ENCODE data around the gene RPS27A. TPM values are rescaled to one million over a fixed set of nuclear protein-coding genes. Genes with fewer than 3 reads are reported as not detected.
"Not testable (repeated sequence)": the region's sequence is repeated elsewhere in the genome, so short reads cannot be mapped to it uniquely, and the experiment has no call there.

Gene RPS27A
- total and polyA plus RNA-seq, 2 donors (not counting 3 experiments of a cell fraction or from before 2014, with no cell fraction given): 926 to 1,136 TPM

- peaks cover 16% of the 10 kb centered on the region for H3K79me2 ChIP-seq (ENCODE audit: control insufficient read depth, insufficient read depth, low read length)
- peak overlapping the region; percentile 2 for H3K4me2 ChIP-seq (ENCODE audit: insufficient read depth, low read length)
- DNase-seq (ENCODE audit: low read depth, low spot score) (peak; percentile 54), FAIRE-seq (peak; percentile 50)
- H3K9me3 ChIP-seq (replicated peaks; ENCODE audit: control insufficient read depth, insufficient read depth, low read length); intact Hi-C loops (cut with micrococcal nuclease); H4K20me1 ChIP-seq (replicated peaks; ENCODE audit: control insufficient read depth, extremely low read depth, insufficient read depth, low read length); H3K4me3 ChIP-seq (replicated peaks in 1 of 3; ENCODE audit: insufficient read depth in 1 of 3, low read depth in 1 of 3, low read length in 3 of 3); POLR2A ChIA-PET; H3K9me1 ChIP-seq (replicated peaks; ENCODE audit: control insufficient read depth, extremely low read depth, insufficient read depth, low read length); BruUV-seq (replicated peaks); H3K27me3 ChIP-seq (ENCODE audit: control insufficient read depth in 2 of 2, insufficient read depth in 2 of 2, low read length in 2 of 2); H3K27ac ChIP-seq (ENCODE audit: insufficient read depth, low read depth, low read length); H3K36me3 ChIP-seq (ENCODE audit: control insufficient read depth in 2 of 2, extremely low read depth in 1 of 2, insufficient read depth in 2 of 2, low read length in 2 of 2); H3K9ac ChIP-seq (replicated peaks; ENCODE audit: extremely low read depth, insufficient read depth, low read length); dilution Hi-C loops (cut with MboI; ENCODE audit: extremely low pct_ligation_motif_present, low sequenced_read_pairs): not testable (repeated sequence)
- peak overlapping the region; percentile 0 for H2AFZ ChIP-seq (ENCODE audit: low read depth, low read length)
- H3K4me1 ChIP-seq (ENCODE audit: control insufficient read depth, extremely low read depth, insufficient read depth, low read length): peaks cover 19% of the 10 kb centered on the region
- CTCF ChIA-PET: interaction anchor here (1.5 kb wide), 1 partner anchor 19 kb away, joined by 4 read pairs; no protein-coding TSS in a partner anchor
Measured at GRCh38 chr2:55227437-55228225, 4.9 kb upstream of the RPS27A start.

GRCh38 chr2:55228226-55228563 lies 4.3 kb upstream of the RPS27A start:
- ChIA-PET POLR2A (no interaction called here), CTCF (no interaction called here)
- peak overlapping the region; percentile 2 for H3K4me2 ChIP-seq (ENCODE audit: insufficient read depth, low read length)

More at GRCh38 chr2:55228226-55228563, 4.3 kb upstream of the RPS27A start:
- no peaks in the 10 kb centered on the region for H3K9me1 ChIP-seq (replicated peaks; ENCODE audit: control insufficient read depth, extremely low read depth, insufficient read depth, low read length)
- H3K4me3 ChIP-seq (replicated peaks in 1 of 3; ENCODE audit: insufficient read depth in 1 of 3, low read depth in 1 of 3, low read length in 3 of 3): no peak overlapping the region
- H3K9ac ChIP-seq (replicated peaks; ENCODE audit: extremely low read depth, insufficient read depth, low read length): no peak overlapping the region
- no peaks in the 10 kb centered on the region for H3K9me3 ChIP-seq (replicated peaks; ENCODE audit: control insufficient read depth, insufficient read depth, low read length)
- no peak for TF ChIP-seq GATA2 (IDR thresholded peaks at IDR 0.05; ENCODE audit: insufficient read depth, insufficient read length, low read depth, low read length)
- no peak for TF ChIP-seq POLR2A (IDR thresholded peaks at IDR 0.05; ENCODE audit: low read depth, low read length)
- TF ChIP-seq EZH2 (IDR thresholded peaks at IDR 0.05; ENCODE audit: borderline replicate concordance, low read depth, low read length, severe bottlenecking): no peak
- no peak for TF ChIP-seq POLR2AphosphoS5 (IDR thresholded peaks at IDR 0.05; ENCODE audit: insufficient read depth, low read depth, low read length)
- no peak for TF ChIP-seq FOS (IDR thresholded peaks at IDR 0.05; ENCODE audit: borderline replicate concordance, insufficient read depth, low read length)
- no peak for TF ChIP-seq JUN (IDR thresholded peaks at IDR 0.05; ENCODE audit: borderline replicate concordance, insufficient read depth, insufficient read length, low read depth)
- TF ChIP-seq CTCF (IDR thresholded peaks at IDR 0.05; ENCODE audit: extremely low read depth in 1 of 2, insufficient read depth in 1 of 2, low read depth in 1 of 2, low read length in 2 of 2): no peak
- no peak for TF ChIP-seq MAX (IDR thresholded peaks at IDR 0.05; ENCODE audit: insufficient read depth, insufficient read length)
- TF ChIP-seq MYC (IDR thresholded peaks at IDR 0.05; ENCODE audit: low read depth, low read length): no peak
- intact Hi-C loops (cut with micrococcal nuclease): no loop called here
- FAIRE-seq: no peak
- peaks cover 21% of the 10 kb centered on the region for H3K79me2 ChIP-seq (ENCODE audit: control insufficient read depth, insufficient read depth, low read length)
- no TSS peak for BruUV-seq (replicated peaks)
- H2AFZ ChIP-seq (ENCODE audit: low read depth, low read length): no peak overlapping the region
- H3K27ac ChIP-seq (ENCODE audit: insufficient read depth, low read depth, low read length): no peak overlapping the region
- no peak for DNase-seq (ENCODE audit: low read depth, low spot score)
- dilution Hi-C loops (cut with MboI; ENCODE audit: extremely low pct_ligation_motif_present, low sequenced_read_pairs): no loop called here
- no peaks in the 10 kb centered on the region for H4K20me1 ChIP-seq (replicated peaks; ENCODE audit: control insufficient read depth, extremely low read depth, insufficient read depth, low read length)
- H3K36me3 ChIP-seq (ENCODE audit: control insufficient read depth in 2 of 2, extremely low read depth in 1 of 2, insufficient read depth in 2 of 2, low read length in 2 of 2): no peaks in the 10 kb centered on the region
- peaks cover 15% of the 10 kb centered on the region for H3K4me1 ChIP-seq (ENCODE audit: control insufficient read depth, extremely low read depth, insufficient read depth, low read length)
- no peaks in the 10 kb centered on the region for H3K27me3 ChIP-seq (ENCODE audit: control insufficient read depth in 2 of 2, insufficient read depth in 2 of 2, low read length in 2 of 2)

Measured in endothelial cell of umbilical vein (primary cell).